ENCODE results near the gene ID3.
"Not testable (repeated sequence)": the region's sequence is repeated elsewhere in the genome, so short reads cannot be mapped to it uniquely, and the experiment has no call there.

The ID3 gene

DNA sequence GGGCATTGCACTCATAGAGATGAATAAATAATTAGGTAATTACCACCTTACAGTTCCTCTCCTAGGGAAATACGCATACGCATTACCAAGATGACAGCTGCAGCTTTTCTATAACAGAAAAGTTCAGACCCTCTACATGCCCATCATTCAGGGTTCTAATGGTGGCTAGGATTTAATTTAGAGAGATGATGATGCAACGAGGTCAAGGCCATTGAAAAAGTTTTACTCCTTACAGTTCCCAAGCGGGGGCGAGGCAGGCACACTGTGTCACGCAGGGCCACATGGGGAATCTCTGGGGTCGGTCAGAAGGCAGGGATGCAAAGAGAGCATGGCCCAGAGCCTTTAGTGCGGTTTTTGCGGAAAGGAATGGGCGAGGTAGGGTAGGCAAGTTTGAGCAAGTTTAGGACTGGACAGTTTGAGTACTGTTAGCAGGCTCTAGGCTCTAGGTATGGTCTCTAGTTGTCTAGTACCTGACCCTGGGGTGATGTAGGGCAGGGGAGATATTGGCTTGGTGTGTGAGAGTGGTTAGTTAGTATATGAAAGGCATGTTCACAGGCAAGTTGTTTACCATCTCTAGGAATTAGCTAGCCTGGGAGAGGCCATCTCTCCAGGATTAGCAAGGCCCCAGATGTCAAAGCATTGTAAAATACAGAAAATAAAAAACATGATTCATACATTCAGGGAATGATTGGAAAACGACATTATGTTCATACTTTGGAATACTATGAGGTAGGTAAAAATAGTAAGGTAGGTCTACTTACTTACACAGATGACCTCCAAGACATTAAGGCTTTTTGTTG lies 29.6 kb upstream of the ID3 start:
- DNase-seq (ENCODE audit: low read depth): no peak

DNA sequence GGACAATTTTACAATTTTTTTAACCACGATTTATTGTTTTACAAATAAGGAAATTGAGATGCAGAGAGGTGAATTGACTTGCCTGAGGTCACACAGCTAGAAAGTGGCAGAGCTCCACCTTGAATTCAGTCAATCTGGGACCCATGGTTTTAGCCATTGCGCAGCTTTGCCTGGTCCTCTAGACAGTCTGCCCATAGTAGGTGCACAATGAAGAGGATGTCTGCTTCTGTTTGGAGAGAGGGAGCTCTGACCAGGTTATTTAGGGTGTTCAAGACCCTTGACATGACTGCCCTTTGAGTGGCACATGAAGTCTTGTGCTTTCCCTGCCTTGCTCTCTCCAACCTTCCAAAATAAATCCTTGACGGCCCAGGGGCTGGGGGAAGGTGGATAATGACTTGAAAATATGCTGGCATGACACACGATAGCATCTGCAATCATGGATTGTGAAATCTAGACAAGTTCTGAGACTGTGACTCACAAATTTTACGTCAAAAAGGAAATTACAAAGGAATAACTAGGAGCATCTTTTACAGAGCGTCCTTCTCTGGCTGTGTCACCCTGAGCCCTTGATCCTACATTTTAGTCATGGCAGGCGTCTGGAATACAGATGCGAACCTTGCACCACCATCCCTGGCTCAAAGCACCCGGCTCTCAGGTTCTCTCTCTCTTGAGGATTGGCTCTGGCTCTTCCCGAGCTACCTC lies 26.2 kb upstream of the ID3 start:
- no peak for DNase-seq (ENCODE audit: low read depth)

DNA sequence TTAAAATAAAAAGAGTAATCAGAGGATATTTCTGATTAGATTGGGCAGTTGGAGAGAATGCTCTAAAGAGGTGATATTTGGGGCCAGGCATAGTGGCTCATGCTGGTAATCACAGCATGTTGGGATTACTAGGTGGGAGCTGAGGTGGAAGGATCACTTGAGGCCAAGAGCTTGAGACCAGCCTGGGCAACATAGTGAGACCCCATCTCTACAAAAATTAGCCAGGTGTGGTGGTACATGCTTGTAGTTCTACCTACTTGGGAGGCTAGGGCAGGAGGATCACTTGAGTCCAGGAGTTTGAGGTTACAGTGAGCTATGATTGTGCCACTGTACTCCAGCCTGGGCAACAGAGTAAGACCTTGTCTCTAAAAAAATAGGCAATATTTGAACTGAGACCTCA lies 24.4 kb upstream of the ID3 start:
- DNase-seq (ENCODE audit: low read depth): not testable (repeated sequence)

DNA sequence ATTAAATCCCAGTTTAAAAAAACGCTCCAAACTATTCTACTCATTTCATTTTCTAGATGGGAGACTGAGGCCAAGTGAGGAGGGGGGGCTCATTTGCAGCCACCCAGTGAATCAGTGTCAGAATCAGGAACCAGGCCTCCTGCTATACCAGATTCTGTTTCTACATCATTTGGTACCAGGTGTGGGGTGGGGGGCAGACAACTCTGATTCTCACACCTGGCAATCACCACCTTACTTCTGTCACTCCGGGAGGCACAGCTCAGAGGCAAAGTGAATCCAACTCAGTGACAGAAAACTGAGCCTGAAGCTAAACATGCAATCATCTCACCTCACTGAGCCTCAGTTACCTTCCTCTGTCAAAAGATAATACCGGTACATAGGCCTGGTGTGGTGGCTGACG lies 23.5 kb upstream of the ID3 start:
- no peak for DNase-seq (ENCODE audit: low read depth)

DNA sequence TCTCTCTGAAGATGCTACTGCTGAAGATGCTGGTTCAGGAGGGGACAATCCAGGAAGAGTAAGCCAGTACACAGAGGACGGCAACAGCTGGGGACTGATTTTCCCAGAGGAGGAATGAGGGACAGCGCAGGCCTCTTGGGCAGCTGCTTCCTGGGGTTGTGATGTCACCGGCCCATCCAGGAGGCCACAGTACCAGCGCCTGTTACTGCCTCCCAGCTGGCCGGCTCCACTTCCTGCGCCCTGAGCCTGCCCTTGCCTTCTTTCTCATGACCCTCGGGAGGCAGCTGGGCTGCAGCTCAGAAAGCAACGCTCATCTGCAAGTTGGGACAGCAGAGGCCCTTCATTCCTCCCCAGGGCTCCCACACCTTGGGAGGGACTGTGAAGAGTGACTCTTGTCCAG lies 21.9 kb upstream of the ID3 start:
- DNase-seq (ENCODE audit: low read depth): no peak

DNA sequence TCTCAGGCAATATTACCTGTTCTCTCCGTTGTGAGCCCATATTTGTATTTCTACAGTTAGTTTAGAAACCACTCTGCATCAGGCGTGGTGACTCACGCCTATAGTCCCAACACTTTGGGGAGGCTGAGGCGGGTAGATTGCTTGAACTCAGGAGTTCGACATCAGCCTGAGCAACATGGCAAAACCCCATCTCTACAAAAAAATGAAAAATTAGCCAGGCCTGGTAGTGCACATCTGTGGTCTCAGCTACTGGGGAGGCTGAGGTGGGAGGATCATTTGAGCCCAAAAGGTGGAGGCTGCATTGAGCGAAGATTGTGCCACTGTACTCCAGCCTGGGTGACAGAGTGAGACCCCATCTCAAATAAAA lies 19.7 kb upstream of the ID3 start:
- no peak for DNase-seq (ENCODE audit: low read depth)

DNA sequence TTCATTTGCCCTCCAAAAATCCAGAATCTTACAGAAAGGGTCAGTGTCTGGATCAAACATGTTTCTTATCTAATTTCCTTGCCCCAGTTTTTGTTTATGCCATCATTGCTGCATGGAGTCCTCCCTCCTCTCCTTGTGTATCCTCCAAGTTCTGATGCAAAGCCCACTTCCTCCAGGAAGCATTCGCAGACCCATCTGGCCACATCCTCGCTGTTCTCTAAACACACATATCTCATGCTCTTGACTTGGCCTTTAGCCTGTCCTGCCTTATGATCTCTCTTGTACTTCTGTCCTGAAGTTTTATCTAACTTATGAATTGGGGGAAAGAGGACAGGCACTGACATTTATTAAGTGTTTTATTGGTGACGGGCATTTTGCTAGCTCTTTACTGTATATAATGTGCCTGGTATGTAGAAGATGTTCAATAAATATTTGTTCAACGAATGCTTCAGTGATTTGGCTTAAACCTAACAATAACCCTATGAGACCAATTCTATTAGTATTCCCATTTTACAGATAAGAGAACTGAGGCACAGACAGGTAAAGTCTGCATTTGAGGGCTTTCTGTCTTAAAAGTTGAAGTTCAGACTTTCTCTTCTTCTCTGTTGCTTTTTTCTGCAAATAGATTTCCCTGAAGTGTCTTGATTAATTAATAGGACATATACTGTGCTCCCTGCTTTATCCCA lies 19.2 kb upstream of the ID3 start:
- no peak for DNase-seq (ENCODE audit: low read depth)

DNA sequence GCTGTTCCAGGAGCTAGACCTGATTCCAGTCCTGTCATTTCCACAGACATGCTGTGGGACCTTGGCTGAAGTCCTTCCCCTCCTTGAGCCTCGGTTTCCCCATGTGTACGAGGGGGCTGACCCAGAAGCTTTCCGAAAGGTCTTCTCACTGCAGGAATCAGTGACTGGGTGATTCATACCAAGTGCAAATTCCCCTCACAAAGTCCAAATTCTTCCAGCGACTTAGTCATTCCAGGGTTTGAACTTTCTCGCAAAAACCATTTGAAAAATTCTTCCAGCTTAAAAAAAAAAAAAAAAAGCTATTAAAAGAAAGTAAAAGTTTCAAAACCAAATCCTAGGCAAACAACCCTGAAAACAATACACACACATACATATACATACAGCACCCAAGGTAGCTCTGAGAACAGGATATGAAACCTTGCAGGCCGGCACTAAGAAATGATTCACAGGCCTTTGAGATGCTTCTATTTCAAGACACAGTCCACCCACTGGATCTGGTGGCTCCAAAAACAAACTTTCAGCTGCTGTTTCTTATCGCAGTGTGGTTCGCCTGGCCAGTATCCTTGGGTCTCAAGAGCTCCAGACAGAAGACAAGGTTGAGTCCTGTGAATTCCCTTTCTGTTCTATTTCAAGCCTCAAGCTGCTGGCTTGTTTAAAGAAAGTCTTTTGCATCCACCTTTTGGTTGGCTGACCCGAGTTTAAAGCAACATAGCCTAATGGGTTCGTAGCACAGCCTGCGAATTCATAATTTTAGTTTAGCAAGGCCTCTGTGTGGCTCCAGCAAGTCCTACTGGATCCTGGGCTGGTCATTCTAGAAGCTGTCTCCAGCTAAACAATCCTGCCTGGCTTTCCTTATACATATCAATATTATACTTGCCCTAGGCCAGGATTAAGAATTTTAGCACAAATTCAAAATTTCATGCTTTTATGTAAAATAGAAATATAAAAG lies 18.0 kb upstream of the ID3 start:
- no peak for DNase-seq (ENCODE audit: low read depth)

DNA sequence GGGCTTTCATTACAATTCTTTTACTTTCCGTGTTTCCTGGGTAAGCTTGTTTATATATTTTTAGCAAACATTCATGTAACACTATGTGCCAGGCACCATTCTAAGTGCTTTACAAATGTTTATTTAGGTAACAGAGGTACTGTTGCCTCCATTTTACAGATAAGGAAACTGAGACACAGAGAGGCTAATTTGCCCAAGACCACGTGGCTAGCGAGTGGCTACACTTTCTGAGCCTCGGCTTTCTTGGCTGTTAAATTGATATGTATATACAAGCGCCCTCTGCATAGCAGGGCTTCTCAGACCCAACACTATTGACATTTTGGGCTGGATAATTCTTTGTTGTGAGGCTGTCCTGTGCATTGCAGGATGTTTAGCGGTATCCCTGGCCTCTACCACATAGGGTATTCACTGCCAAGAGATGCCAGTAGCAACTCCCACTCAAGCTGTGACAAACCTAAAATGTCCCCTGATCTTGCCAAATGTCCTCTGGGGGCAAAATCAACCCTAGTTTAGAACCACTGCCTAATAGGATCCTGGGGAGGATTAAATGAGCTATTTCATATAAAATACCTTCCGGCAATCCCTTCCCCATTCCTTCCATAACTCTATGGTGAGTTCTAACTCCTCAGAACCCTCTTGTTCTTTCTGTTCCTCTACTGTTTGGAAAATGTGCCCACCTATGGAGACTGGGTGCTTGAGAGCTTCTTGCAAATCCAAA lies 17.2 kb upstream of the ID3 start:
- no peak for DNase-seq (ENCODE audit: low read depth)

DNA sequence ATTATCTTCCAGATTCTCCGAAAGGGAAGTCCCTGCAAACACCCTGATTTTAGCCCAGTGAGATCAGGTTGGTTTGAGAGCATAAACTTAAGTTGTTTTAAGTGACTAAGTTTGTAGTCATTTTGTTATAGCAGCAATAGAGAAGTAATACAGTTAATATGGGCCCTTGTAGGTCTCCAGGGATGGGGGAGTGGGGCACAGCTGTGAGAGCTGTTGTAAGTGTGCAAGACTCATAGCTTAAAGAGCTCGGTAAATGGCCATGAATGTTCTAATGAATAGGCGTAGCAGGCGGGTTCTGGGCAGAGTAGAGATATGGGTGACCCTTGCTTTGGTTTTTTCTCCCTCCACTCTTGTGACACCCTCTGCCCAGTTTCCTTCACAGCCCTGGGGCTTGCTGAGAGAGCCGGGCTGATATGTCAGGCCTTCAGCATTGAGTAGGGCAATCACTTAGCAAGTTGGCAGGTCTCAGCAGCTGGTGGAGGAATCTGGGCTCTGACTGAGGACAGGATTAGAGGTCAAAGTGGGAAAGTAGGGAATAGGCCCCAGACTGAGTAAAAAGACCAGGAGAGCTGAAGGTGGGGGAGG lies 16.0 kb upstream of the ID3 start:
- no peak for DNase-seq (ENCODE audit: low read depth)

DNA sequence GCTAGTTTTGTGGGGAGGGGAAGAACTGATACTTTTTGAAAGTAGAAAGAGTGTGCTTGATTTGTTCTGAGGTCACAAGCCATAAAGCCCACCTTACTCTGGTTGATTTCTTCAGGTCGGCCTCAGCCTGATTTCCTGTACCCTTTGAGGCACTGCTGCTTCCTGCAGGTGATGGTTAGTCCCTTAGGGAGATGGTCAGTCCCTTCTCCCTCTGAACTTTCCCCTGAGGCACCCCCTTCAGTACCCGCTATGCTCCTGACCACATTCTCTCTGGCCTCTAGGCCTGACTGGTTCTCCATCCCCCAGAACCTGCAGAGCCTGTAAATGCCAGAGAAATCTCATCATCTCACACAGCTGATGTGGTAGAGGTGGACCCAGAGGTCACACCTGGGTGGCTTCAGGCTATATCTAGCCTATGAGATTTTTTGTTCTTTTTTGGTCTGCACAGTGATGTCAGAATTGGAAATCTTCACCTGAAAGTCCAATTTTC lies 15.0 kb upstream of the ID3 start:
- no peak for DNase-seq (ENCODE audit: low read depth)

DNA sequence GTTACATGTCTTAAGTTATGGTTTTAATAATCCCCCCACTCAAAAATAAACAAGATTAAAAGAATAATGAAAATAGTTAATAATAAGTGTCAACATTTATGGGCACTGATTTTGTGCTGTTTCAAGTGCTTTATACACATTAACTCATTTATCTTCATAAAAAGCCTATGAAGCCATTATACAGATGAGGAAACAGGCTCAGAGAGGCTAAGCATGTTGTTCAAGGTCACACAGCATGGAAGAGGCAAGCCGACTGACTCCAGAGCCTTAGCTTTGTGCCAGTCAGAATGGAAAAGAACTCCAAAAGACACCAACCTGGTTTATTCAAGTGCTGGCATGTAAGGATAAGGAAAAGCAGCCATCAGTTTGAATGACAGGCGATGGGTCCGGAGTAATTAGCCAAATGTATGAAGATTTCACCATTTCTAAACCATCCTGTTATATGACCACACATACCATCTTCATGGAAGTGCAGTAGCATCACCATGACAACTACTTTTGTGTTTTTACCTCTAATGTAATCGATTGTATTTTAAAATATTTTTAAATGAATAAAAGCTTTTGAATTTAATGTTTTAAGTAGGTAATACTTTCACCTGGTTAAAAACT lies 14.4 kb upstream of the ID3 start:
- DNase-seq (ENCODE audit: low read depth): no peak

DNA sequence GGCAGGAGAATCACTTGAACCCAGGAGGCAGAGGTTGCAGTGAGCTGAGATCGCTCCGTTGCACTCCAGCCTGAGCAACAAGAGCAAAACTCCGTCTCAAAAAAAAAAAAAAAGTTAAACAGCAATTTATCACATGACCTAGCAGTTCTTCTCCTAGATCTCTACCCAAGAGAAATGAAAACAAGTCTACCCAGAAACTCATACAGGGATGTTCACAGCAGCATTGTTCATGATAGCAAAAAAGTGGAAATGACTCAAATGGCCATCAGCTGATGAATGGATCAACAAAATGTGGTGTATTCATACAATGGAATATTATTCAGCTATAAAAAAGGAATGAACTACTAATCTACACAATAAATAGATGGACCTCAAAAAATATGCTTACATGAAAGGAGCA lies 12.2 kb upstream of the ID3 start:
- no peak for DNase-seq (ENCODE audit: low read depth)

DNA sequence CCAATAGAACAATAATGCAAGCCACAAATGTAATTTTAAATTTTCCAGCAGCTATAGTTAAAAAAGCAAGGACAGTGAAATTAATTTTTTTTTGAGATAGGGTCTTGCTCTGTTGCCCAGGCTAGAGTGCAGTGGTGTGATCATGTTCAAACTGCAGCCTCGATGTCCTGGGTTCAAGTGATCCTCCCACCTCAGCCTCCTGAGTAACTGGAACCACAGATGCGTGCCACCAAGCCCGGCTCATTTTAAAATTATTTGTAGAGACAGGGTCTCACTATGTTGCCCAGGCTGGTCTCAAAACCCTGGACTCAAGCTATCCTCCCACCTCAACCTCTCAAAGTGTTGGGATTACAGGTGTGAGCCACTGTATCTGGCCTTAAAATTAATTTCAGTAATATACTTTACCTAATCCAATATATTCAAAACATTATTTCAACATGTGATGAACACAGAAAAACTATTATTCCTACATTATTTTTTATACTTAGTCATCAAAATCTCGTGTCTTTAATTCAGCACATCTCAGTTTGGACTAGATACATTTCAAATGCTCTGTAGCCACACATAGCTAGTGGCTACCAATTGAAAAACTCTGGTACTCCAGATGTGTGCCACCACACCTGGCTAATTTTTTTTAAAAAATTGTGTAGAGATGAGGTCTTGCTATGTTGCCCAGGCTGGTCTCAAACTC lies 10.8 kb upstream of the ID3 start:
- no peak for DNase-seq (ENCODE audit: low read depth)

DNA sequence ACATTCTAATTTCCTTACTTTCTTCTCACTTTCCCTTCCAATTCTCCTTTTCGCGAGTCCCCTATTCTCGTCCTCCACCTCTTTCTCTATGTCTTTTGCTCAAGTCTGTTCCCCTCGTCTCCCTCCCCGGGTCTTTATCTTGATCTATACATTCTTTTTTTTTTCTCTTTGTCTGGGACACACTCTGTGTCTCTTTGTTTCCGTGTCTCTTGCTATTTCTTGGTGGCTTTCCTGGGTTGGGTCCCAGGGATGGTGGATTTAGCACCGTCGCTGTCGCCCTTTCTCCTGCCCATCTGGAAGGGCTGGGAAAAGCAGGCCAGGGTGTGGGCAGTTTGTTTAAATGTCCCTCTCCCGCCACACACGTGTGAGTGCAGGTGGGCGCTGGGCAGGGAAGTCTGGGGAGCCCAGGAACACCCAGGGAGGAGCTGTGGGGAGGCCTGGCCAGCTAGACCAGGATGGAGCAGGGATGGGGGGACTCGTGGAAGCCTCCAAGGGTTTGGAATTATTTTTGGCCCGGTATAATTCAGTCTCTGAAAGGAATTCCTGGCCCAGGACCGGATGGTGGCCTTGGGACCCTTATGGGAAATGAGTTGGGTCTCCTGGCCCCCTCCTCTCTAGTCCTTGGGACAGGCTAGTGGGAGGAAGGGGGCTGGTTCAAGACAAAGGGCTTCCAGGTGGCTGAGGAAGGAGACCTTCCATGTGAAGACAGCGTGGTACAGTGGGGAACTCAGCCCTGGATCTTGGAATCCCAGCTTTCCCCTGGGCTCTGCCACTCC lies 9.5 kb upstream of the ID3 start:
- DNase-seq (ENCODE audit: low read depth): no peak

DNA sequence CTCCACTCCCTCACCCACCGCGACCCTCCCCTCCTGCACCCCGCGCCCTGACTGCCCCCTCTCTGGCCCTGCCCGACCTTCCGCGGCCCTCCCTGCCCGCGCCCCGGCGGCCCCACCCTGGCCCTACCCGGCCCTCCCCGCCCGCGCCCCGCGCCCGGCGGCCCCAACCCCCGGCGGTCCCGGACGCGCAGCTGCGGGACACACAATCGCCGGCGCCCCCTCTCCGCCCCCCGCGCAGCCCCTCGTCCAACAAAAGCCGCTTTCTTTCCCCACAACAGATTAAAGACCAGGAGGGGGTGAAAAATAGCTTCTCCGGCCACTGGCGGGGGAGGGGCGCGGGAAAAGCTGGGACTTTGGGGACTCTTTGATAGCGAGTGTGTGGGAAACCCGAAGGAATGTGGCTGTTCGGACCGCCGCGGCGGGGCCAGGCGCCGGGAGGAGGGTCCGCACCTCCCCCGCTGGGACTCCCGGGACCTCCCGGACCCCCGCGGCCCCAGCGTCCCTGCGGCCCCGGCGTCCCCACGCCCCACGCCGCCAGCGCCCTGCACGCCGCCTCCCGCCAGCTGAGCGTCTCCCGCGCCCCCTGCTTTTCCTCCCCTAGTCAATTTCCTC lies 8.8 kb upstream of the ID3 start:
- no peak for DNase-seq (ENCODE audit: low read depth)

DNA sequence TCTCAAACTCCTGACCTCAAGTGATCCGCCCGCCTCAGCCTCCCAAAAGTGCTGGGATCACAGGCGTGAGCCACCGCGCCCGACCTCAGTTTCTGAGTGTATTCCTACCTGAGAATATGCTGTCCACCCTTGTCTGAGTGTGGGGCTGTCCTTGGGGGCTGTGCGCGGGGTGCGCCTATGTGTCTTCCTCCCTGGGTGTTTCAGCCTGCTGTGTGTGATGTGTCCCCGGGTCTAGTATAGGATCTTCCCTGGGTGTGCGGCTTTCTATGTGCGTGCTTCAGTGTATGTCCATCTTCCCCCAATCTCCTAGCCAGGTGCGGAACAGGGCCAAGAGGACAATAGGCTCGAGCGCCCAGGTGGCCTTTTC lies 8.3 kb upstream of the ID3 start:
- DNase-seq (ENCODE audit: low read depth): no peak

DNA sequence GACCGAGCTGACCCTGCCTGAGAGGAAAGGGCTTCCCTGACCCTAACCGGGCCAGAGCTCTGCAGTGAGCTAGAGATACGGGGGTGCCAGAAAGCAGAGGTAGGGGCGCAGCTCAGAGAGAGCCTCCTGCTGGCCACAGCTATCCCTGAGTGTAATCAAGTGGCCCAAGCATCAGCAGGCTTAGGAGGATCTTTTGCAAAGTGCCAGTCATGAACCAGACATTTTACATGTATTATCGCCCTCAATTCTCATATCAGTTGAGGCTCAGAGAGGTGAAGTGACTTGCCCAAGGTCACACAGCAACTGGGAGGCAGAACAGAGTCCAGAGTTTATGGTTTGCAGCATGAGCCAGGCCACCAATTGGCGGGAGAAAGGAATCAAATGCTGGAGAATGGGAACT lies 7.0 kb upstream of the ID3 start:
- no peak for DNase-seq (ENCODE audit: low read depth)

DNA sequence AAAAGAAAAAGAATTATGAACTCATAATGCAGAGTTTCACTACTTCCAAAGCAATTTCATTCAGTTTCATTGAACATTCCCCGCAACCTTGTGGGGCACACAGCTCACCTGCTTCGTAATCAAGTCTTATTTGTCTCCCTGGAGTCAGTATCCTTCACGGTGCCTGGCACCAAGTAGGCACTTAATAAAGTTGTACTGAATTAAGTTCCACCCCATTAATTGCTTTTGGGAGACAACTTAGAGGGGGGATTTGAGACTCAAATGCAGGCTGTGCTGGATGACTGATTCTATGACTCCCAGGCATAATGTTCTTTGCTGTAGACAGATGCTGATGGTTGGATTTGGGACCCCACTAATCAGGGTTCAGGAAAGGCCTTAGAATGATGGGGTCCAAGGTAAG lies 6.5 kb upstream of the ID3 start:
- DNase-seq (ENCODE audit: low read depth): no peak

Data from stimulated activated CD8-positive, alpha-beta memory T cell treated with anti-CD3 and anti-CD28 coated beads, Interleukin-12 subunit alpha, Interleukin-12 subunit beta, amount 100 ng/mL, for 1 hour (primary cell).